GM12873 (cell line): ENCODE data around the gene STRIT1.

Experiments used
- TF ChIP-seq, protein P1 (sequence below): IDR thresholded peaks from 2 replicates; pipeline ENCODE4 v1.5.1; 2012; ENCODE audit warnings: low read depth, mild to moderate bottlenecking, moderate library complexity, low read length, control low read depth; ENCODE audit not compliant: insufficient read depth; ENCODE audit errors: missing control alignments

Gene STRIT1

DNA sequence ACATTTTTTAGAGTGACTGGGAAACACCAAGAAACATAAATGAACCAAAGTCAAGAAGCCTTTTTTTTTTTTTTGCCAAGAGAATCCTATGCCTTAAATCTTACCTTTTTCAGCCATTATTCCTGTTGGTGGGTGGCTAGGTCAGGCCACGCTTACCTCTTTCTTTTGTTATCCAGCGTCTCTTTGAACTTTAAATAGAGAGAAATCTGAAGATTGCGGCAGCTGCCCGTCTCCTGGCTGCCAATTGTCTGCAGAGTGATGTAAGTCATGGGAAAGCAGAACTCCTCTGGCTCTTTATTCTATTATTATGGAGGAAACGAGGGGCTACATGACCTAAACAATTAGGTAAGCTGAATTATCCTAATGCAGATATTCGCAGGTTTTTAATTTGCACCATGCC lies at the start of gene STRIT1:
STRIT1 (minus strand) TSS at position 168 of the 400 bp plus-strand sequence.
- TF ChIP-seq, protein P1, sequence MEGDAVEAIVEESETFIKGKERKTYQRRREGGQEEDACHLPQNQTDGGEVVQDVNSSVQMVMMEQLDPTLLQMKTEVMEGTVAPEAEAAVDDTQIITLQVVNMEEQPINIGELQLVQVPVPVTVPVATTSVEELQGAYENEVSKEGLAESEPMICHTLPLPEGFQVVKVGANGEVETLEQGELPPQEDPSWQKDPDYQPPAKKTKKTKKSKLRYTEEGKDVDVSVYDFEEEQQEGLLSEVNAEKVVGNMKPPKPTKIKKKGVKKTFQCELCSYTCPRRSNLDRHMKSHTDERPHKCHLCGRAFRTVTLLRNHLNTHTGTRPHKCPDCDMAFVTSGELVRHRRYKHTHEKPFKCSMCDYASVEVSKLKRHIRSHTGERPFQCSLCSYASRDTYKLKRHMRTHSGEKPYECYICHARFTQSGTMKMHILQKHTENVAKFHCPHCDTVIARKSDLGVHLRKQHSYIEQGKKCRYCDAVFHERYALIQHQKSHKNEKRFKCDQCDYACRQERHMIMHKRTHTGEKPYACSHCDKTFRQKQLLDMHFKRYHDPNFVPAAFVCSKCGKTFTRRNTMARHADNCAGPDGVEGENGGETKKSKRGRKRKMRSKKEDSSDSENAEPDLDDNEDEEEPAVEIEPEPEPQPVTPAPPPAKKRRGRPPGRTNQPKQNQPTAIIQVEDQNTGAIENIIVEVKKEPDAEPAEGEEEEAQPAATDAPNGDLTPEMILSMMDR = no peak

DNA sequence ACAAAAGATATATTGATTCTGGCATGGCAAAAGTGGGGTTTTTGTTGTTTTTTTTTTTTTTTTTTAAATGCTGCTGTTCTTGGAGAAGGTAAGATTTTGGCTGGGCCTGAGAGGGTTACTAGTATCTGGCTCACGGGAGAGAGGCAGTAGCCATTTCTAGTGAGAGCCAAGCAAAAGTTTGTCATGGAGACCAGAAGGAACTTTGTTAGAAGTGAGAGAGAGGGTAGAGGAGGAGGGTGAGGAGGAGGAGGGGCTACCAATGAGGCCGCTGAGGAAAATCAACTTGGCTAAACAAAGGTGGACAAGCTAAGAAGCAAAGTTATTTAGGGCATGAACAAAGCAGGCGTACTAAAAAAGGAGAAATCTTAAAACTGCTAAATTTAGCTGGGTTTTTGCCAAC lies 48.9 kb upstream of the STRIT1 start:
- TF ChIP-seq, protein P1 = no peak

DNA sequence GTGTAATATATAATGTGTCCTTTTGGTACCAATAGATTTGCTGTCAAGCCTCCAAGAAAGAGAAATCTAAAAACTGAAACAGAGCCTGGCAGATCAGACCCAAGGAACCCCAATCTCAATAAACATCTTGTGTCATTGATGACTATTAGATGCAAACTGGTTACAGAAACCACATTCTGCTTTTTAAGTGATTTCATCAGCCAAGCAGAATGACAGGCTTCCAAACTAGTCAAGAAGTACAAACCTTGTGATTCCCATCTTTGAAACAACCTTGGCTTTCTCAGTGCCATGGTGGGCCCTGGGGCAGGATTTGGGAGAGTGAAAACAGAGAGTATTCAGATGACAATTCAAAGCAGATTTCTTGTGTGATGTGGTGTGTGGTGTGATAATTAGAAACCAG lies 45.6 kb upstream of the STRIT1 start:
- TF ChIP-seq, protein P1 = no peak

DNA sequence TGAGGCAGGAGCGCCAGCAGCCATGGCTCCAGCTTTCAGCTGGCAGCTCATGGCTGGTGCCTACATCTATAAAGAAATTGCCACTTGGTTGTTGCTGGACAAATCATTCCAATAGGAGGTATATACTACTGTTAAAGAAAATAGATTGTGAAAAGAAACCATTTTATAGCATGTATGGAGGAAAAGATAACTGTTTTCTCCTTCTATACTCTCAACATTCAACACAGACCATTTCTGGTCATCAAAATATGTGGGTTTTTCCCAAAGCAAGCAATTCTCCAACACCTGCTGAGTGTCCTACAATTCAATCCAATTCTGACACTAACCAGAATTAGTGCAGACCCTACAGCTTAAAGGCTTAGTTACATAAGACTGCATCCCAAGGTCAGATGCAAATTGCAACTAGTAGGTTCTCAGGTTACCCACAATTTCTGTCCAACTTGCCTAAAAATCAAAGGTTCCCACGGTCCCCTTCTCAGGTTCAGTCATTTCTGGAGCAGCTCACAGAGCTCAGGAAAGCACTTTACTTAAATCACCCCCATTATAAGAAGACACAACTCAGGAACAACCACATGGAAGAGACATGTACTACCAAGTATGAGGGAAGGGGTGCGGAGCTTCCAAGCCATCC lies 42.4 kb upstream of the STRIT1 start:
- TF ChIP-seq, protein P1 = no peak

DNA sequence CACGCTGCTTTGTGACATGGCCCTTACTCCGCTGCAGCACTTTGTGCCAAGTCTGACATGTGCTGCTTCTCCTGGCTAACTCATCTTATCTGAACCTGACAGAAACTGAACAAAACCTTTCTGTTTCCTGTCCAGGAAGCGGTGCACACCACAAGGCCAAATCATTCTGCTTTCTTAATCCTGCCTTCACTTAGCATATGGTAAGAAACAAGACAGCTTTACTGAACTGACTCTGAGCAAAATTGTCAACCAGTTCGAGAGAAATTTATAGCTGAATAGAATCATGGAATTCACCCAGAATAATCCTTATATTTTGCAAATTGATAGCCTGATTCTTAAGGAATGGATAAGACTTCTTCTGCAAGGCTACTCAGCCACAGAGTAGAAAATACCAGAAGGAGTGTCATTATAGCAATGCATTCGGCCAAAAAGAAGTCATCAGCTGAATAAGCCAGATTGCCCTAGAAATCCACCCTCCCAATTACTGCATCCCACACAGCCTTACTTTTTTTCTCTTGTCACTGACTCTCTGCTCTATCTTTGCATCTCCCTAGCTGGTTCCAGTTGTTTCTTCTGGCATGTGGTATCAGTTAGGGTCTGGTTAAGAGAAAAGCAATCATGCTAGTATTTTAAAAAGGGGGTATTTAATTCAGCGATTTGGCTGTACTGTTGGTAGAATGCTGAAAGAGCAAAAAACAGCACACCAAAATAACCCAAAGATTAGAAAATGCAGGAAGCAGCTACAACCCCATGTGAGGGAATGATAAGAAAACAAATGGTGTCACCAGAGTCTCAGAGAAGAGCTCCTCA lies 41.6 kb upstream of the STRIT1 start:
- TF ChIP-seq, protein P1 = no peak

DNA sequence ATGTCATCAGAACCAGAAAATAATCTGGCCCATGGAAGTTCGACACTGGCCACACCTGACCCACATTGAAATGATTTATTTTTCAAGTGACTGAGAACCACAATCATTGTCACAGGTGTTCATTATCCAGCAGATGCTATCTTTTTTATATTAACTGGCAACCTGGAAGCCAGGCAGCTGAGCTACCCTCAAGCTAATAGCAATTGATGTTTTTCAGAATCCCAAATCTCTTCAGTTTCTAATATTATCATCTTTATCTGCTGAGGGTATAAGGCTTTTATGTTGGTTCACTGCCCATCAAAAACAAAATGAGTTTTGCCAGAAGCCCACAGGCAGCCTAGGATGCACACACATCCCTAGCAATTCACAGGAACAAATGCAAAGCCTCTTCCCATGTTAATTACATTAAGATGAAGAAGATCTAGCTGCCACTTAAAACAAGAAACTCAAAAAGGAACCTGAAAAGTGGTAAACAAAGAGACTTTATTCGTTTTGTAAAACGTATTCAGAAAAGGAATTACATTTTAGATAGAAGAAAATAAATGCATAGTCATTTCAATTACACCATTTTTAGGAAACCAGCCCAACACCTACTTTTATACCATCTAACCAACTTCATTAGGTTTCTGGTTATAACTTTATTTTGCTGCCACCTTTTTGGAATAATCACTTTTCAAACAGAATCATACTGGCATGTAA lies 40.9 kb upstream of the STRIT1 start:
- TF ChIP-seq, protein P1 = no peak

DNA sequence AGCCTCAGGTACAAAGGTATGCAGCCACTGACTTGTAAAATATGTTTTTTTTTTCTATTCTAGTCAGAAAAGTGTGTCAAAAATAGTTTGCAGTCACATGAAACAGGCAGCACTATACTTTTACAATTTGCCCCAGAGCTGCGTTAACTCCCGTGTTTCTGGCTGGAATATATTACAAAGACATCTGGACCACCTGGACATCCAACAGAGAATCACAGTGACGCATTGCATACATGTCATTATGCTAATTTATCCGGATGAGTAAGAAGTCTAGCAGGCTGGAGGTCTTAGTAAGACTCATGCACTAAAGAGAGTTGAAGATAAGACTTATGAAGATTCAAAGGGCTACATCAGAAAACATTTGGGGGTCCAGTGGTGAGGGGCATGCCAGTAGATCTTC lies 39.2 kb upstream of the STRIT1 start:
- TF ChIP-seq, protein P1 = no peak
